ENCODE data around the gene FUT3.
A peak's percentile ranks its signal among the peaks of the same experiment; 100 is the strongest.

FUT3 gene

DNA sequence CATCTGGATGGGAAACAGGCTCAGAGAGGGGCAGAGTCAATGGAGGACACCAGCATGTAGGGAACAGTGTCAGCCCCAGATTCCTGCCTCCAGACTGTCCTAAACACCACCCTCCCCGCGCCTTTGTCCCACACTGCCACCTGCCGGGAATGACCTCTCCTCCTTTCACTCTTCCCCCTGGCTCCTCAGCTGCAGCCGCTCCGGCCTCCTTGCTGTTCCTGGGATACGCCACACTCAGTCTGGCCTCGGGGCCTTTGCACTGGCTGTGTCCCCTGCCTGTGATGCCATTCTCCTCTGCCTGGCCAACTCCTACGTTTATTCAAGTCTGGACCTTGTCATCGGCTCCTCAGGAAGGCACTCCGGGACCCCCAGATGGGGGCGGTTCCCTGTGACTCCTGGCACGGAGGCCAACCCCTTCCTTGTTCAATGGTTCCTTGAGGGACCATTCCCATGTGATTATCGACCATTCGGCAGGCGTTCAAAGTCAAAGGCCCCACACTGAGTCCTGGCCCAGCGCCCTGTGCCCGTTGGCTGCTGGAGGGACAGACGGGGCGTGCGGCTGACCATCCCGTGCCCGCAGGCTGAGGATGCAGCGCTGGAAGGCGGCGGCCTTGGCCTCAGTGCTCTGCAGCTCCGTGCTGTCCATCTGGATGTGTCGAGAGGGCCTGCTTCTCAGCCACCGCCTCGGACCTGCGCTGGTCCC lies 27.5 kb downstream of the FUT3 start:
- no peak for FAIRE-seq

DNA sequence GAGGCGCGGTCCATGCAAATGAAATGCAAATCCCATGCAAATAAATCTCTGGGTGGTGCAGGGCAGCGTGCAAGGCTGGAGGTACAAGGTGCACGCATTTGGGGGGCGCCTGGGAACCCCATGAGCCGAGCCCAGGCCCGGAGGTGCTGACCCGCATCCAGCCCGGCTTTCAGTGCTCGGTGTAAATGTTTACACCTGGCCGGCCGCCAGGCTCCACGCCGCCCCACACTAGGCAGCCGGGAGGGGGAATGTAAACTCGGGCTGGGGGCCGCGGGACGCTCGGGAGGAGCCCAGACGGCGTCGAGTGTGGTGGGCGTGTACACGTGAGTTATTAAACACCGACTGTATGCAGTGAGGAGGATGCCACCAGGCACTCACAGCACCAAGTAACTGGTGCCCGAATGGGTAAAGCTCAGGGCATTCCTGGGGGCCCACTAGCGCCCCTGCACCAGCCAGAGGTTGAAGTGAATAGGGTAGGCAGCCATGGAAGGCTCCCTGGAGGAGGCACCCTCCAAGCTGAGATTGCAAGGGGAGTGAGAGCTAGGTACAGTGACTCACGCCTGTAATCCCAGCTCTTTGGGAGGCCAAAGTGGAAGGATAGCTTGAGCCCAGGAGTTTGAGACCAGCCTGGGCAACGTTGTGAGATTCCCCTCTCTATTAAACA lies 28.9 kb downstream of the FUT3 start:
- FAIRE-seq: no peak

DNA sequence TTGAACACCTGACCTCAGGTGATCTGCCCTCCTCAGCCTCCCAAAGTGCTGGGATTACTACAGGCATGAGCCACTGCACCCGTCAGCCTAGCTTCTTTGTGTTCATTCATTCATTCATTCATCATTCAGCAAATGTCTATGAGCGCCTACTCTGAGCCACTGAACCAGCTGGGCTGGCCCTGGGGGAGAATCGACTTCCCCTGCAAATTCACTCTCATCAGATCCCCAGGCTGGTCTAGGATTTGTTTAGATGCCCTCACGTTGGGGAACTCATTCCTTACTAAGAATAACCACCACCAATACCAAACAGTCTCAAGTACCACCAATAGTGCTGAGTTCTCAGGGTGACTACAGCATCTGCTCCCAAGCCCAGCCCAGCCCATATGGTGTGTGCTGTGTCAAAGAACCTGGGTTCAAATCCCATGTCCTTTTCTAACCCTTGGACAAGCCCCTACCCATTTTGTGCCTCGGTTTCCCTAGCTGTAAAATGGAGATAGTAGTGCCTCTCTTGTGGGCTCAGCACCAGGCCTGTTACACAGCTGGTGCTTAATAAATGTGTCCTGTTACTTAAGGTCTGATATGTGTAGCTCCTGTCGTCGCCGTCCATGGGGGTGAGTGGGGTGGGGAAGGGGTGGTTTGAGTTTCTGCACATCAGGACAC lies 29.6 kb downstream of the FUT3 start:
- no peak for FAIRE-seq

DNA sequence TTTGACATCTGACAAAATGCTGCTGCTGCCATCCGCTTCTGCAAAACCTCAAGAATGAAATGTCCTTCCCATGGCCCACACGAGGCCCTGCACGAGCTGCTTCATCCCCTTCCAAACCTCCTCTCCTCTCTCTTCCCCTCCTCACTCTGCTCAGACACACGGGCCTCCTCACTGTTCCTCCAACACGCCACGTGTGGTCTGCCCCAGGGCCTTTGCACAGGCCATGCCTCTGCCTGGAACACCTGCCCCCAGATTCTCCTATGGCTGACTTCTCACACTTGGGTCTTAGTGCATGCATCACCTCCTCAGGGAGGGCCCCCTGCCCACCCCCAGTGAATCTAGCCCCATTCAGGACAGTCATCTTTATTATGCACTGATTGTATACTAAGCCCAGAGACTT lies 30.5 kb downstream of the FUT3 start:
- no peak for FAIRE-seq

DNA sequence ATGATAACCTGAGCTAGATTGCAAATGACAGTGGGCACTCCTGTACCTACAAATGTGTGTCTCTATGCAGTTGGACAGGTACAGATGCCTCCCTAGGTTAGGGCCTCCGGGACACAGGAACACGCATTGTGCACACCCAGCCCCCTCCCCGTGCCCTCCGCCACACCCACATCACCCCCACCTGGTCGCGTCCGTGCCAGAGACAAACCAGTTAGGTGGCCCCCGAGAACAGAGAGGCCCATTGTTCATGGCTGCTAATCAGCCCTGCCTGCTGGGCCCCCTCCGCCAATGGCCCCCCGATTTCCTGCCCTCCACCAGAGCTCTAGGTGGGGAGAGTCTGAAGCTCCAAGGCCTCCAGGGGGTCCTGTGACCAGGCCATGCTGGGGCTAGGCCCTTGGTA lies 32.7 kb downstream of the FUT3 start:
- no peak for FAIRE-seq

DNA sequence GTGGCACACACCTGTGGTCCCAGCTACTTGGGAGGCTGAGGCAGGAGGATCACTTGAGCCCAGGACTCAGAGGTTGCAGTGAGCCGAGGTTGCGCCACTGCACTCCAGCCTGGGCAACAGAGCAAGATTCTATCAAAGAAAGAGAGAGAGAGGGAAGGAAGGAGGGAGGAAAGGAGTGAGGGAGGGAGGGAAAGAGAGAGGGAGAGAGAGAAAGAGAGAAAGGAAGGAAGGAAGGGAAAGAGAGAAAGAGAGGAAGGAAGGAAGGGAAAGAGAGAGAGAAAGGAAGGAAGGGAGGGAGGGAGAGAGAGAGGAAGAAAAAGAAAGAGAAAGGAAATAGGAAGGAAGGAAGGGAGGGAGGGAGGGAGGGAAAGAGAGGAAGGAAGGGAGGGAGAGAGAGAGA lies 34.0 kb downstream of the FUT3 start:
- FAIRE-seq: no peak

DNA sequence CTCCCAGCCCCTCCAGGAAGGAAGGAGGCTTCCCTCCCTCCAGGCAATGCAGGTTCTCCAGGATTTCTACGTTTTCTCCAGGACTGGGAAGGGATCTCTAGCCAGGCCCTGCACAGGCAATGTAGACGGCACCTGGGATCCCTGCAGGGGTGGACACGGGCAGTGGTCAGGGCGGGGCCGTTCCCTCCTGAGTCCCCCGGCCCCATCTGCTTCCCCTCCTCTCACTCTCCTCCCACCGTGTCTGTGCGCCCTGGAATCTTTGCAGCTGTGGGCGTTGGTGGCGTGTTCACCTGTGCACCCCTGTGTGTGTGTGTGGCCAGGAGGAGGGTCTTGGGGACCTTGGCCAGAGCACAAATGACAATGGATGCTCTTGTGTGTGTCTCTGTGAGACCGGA lies 36.4 kb downstream of the FUT3 start:
- FAIRE-seq: no peak

DNA sequence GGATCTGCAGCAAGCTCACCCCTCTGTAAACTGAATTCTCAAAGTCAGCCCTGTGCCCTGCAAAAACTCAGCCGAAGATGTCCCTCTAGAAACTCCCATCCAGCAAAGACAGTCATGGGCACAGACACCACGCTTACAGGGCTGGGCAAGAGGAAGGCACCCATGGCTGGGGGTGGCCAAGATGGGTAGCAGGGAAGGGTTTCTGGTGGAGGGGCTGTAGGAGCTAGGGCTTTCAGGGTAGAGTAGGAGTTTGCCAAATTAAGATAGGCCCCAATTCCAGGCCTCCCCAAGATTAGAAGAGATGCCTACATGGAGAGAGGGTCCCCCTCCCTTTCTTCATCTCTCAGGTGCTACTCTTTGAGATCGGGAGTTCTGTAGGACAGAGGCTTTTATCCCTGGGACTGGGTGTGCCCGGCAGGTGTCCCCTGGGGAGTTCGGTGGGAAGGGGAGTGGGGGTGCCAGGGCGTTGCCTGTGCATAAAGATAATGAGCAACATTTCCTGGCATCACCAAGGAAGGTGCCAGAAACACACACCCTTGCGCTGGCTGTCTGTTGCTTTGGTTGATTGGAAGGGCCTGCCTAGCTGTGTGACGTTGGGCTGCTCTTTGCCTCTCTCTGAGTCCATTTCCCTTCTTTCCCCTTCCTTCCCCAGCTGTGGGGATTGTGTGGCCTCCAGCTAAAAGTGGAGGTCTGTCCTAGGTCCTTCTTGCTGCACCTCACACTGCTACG lies 37.0 kb downstream of the FUT3 start:
- FAIRE-seq: no peak

DNA sequence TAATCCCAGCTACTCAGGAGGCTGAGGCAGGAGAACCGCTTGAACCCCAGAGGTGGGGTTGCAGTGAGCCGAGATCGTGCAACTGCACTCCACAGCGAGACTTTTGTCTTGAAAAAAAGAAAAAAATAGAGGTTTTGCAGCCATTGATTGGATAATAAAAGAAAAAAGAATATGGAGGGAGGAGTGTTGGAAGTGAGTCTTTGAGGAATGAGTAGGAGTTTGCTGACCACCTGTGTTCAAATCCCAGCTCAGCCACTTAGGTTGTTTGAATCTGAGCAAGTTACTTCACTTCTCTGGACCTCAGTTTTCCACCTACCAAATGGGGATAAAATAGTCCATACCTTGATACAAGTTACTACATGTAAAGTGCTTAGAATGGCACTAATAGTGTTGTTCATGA lies 40.1 kb downstream of the FUT3 start:
- FAIRE-seq: no peak

DNA sequence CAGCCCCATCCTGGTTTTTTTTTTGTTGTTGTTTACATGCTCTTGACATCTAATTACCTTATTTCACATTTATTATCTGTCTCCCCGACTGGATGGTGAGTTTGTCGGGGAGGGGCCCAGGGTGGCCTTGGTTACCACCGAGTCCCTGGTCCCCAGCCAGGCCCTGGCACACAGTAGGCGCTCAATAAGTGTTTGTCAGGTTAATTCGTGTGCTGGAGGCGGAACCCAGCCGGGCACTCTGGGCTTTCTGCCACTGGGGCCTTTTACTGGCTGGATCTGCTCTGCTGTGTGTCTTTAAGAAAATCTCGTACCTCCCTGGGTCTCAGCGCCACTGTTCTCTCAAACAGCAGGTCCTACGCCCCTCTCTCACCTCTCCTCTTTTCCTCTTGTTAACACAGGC lies 41.8 kb downstream of the FUT3 start:
- FAIRE-seq: no peak

DNA sequence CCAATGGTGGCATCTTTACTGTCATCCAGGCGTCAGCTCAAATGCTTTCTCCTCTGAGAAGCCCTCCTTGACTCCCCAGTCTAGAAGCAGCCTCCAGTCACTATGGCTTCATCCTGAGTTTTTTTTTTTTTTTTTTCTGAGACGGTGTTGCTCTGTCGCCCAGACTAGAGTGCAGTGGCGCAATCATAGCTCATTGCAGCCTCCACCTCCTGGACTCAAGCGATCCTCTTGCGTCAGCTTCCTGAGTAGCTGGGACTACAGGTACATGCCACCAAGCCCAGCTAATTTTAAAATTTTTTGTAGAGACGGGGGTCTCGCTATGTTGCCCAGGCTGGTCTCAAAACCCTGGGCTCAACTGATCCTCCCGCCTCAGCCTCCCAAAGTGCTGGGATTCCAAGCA lies 42.2 kb downstream of the FUT3 start:
- FAIRE-seq: no peak

DNA sequence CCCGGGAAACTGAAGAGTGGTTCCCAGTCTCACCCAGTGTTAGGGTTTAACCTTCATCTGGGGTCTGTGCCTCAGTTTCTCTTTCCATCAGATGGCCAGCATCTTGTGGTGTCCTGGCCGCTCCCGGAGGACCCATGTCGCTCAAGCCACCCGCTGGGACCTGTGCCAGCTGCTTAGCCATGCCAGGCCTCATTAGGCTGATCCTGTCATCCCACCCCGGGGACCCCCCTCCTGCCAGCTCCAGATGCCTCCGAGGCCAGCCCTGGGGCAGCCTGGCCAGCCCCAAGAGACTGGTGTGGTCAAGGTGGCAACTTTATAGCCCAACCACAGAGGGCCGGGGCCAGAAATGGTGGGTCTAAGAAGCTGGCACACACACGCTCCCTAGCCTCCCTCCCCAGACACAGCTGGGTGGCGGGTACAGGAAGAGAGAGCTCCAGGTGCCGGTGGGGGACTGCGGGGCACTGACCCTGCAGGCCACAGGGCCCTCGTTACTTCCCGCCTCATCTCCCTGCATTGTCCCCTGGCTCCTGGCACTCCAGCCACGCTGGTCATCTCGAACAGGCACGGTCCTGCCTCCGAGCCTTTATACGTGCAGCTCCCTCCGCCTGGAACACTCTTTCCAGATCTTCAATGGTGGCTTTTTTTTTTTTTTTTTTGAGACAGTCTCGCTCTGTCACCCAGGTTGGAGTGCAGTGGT lies 43.0 kb downstream of the FUT3 start:
- FAIRE-seq: no peak

DNA sequence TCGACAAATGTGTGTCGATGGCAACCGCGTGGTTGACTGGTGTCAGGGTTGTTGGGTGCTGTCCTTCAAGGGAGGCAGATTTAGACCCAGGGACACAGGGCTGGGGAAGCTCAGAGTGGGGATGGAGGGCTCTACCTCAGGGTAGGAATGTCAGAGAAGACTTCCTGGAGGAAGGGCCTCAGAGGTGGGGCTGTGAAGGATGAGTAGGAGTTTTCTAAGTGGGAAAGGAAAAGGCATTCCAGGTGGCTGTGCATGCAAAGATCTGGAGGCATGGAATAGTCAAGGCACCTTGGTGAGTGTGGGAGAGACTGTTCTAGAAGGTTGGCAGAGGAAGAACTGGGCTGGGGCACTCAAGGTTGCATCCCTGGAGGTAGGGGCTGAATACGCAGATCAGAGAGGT lies 44.3 kb downstream of the FUT3 start:
- no peak for FAIRE-seq

DNA sequence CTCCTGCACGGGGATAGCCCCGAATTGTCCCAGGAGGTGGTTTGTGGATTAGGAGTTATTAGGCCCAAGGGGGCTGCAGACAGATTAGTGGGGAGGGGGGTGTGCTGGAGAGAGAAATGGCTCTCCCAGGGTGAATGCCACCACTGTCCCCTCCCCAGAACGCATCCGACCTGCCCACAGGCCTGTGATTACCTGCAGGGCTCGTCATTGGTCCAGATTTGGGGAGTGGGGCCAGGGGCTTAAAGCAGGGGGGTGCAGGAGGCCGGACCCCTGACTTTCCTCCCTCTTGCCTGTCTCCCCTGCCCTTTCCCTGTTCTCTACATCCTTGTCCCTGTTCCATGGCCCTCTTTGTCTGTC lies 45.1 kb downstream of the FUT3 start:
- FAIRE-seq: no peak

DNA sequence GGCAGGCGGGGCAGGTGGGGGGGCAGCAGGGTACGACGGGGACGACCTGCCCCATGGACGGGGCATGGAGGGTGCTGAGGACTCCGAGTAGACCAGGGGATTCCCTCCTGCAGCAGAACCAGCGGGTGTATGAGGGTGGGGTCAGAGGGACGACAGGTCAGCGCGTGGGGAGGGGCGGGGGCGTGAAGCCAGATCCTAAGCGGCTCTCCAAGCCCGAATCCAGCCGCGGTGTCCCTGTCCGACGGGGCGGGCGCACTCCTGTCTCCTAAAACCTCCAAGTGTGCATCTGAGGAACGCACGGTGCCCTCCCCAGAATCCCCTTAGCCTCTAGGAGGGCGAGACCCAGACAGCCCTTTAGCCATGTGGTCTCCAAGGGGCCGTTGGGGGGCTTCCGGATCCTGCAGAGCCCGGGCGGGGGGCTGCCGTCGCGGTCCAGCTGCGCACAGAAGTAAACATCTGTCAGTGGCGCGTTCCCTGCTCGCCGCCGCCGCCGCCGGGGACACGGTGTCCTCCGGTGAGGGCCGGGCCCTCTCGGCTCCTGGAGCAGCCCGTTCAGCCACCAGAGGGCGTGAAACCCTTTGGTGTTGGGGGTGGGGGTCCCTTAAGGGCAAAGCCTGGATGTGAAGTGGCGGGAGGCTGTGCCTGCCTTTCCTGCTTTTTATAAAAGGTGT lies 45.7 kb downstream of the FUT3 start:
- no peak for FAIRE-seq

DNA sequence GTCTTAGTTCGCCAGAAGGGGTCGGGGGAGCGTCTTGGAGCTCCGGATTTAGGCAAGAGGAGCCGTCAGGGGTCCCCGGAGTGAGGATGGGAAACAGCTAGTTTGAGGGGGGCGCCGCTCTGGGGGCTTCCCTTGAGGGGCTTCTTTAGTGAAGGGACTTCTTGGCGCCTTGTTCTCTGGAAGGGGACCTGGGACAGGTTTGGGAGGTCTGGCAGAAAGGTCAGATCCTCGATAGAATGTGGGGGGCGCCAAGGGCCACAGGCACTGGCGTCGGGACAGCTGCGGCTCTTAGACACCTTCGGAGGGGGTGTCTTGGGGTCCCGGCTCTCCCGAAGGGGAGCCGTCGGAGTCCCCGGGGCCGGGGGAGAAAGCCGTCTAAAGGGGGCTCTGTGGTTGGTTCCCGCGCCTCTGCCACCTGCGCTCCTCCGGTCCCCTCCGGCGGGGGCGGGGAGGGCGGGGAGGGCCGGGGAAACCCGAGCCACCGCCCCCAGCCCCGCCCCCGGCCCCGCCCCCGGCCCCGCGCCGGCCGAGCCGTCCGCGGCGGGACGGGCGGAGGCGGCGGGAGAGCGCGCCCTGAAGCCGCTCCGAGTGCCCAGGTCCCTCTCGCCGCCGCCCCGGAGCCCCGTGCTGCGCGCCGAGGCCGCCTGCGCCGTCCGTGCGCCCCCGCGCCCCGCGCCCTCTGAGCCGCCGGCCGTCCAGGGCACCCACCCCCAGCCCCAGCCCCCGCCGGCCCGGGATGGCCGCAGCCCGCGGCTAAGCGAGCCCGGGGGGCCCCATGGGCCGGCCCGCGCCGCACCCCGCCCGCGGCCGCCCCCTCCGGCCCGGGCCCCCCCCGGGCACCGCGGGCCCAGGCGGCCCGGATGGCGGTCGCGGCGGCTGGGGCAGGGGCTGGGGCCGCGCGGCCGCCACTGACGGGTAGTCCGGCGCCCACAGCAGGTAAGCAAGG lies 46.5 kb downstream of the FUT3 start, which contains the start of gene NRTN:
TSS of gene NRTN (plus strand) at position 552 of the 946 bp plus-strand sequence. CDS start 19,099 bp downstream, outside the sequence.
- FAIRE-seq: no peak

DNA sequence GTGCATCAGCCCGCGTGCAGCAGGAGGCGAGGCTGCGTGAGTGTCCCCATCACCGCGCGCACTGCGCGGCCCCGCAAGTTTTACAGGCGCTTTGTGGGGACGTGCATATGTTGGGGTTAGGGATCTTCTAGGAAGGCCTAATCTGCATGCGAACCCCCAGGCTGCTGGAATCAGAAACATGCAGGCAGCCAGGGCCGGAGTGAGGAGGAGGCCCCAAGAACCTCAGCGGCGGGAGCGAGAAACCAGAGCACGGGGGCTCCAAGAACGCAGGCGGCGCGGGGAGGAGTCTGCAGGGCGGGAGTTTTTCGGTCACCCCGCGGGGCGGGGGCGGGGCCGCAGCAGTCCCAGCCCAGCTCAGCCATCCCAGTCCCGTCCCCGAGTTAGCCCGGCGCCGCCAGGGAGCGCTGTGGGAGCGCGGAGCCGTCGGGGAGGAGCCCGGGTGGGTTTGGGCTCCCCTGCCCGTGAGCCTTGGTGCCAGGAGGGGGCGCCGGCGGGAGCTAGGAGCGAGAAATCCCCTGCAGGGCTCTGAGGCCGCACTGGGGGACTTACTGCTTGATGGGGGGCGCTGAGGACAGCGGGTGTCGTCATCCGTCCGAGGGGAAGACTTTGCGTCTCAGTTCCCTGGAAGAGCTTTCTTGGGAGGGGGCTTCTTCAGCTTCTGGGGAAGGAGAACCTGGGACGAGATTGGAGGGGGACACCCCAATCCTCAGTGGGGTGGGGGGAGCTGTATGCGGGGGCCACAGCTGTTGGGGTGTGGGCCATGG lies 47.3 kb downstream of the FUT3 start:
- FAIRE-seq: peak; percentile 43

DNA sequence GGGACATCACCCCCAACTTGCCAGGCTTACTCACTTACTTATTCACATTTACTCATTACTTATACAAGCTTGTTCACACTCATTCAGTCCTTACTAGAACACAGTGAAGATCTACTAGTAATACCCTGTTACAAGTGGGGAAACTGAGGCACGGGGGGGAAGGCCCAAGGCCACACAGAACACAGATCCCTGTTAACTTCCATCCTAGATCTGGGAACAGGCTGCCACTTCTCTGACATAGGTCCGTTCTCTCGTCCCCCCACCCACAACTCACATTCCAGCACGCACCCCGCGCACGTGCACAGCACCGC lies 47.9 kb downstream of the FUT3 start:
- FAIRE-seq: no peak

DNA sequence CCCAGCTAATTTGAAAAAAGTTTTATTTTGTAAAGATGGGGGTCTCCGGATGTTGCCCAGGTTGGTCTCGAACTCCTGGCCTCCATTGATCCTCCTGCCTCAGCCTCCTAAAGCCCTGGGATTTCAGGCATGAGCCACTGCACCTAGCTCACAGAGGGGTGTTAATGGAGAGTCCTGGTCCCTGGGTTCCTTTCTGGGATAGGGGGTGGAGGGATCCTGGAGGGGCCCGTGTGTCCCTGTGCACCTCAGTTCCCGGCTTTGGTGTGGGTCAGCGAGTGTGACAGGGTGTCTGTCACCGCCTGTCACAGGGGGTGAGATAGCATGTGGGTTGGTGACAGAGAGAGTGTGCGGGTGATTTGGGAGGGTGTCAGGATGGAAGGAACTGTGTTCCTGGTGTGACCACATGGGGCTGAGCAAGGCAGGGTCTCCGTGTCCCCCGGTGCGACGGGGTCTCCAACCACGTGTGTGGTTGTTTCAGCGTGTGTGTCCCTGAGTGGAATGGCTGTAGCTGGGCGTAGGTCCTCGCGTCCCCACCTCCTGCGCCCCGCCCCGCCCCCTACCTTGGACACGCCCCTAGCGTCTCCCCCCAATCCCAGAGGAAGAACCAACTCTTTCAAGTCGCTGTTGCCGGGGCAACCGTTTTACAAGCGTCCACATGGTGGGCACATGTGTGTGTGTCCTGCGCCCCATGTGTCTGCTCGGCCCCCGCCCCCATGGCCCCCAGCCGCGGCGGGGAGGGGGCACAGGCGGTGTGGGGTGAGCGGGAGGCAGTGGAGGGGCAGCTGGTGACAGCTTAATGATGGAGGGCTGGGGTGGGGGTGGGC lies 49.2 kb downstream of the FUT3 start:
- FAIRE-seq: no peak

All from endometrium (tissue), 2 donors.